Psoas muscle (tissue), 8 donors: ENCODE data around the gene PAK1. TPM values are rescaled to one million over a fixed set of nuclear protein-coding genes. Genes with fewer than 3 reads are reported as not detected.

Experiments used
- ATAC-seq, 4 donors: fragments of 200-7000 bp; cut with Tn5 transposase; one replicate each; pipeline ENCODE4 v1.9.1; 2020; ENCODE audit warnings: moderate library complexity in 3 of 4, mild to moderate bottlenecking in 2 of 4
- DNase-seq, 2 donors: peaks; one replicate each; pipeline ENCODE4 v3.0.0-alpha.2; 2020
- H3K27ac ChIP-seq: fragments of 200-600 bp; one replicate; pipeline ENCODE4 v1.8.0; 2022
- H3K27me3 ChIP-seq, 3 donors: fragments of 200-600 bp in 1 of 3; one replicate each; pipeline versions ENCODE4 v1.6.1 to v1.8.0; 2013 to 2022; ENCODE audit warnings: low read length in 2 of 3, mild to moderate bottlenecking in 2 of 3, moderate library complexity in 1 of 3; ENCODE audit not compliant: insufficient read depth in 3 of 3
- H3K36me3 ChIP-seq, 2 donors: fragments of 200-600 bp in 1 of 2; one replicate each; pipeline versions ENCODE4 v1.6.1 to v1.8.0; 2013 to 2022; ENCODE audit warnings: low read depth in 1 of 2, mild to moderate bottlenecking in 1 of 2, moderate library complexity in 1 of 2; ENCODE audit not compliant: insufficient read depth in 1 of 2
- H3K4me1 ChIP-seq: fragments of 200-600 bp; one replicate; pipeline ENCODE4 v1.8.0; 2022
- H3K4me3 ChIP-seq: fragments of 200-600 bp; one replicate; pipeline ENCODE4 v1.8.0; 2022; ENCODE audit warnings: mild to moderate bottlenecking
- H3K9me3 ChIP-seq: fragments of 200-600 bp; one replicate; pipeline ENCODE4 v1.8.0; 2022
- CTCF ChIP-seq: fragments of 200-600 bp; IDR thresholded peaks from one replicate; pipeline ENCODE4 v1.8.0; 2022; ENCODE audit warnings: antibody characterized with exemption
- WGBS, 3 donors: extraction: QIAGEN DNeasy Blood & Tissue Kit; methylation state at CpG; one replicate each; pipeline versions ENCODE4 v1.1.6 to v1.1.7; 2013; 5-methylcytosine and 5-hydroxymethylcytosine counted together
- intact Hi-C, 2 donors: fragments of 100-400 bp; cut with DNase I; formaldehyde crosslinking; loops; one replicate each; pipeline versions ENCODE4 v1.11.0 to v1.14.2; 2022
- polyA plus RNA-seq, 3 donors: library from polyadenylated mRNA; stranded (reverse); fragments of 200-250 nt; gene quantifications; one replicate each; pipeline ENCODE4 v1.2.3, GENCODE V29; 2013
- total RNA-seq, 4 donors: library from RNA; stranded (reverse); fragmentation: NEBNext Ultra II Directional in 2 of 4; extraction: Animal tissue kit (Norgen Biotek cat#: 25700) in 2 of 4; gene quantifications; one replicate each; pipeline versions ENCODE4 v1.2.1 to v1.2.4, GENCODE V29; 2021 to 2023
- donor health status: healthy with polysubstance abuse.
- donor health status: DM: no; HTN: no; CAD: no; lungs with moderate emphysema.
- donor health status: Bipolar disorder and iron deficiency.
- donor health status: healthy.
- donor health status: DM: yes; HTN: yes; CAD: no.
- donor health status: DM: no; HTN: no; CAD: no.
- donor health status: DM: no; HTN: no; CAD: no.
- donor health status: DM: yes; HTN: yes; CAD: no.

Gene PAK1
- total and polyA plus RNA-seq, 7 donors = 12.8 to 78.7 (median 39.5) TPM

- no peak for TF ChIP-seq CTCF
- H3K4me1 ChIP-seq = no peaks in the 10 kb centered on the region
- H3K4me3 ChIP-seq = no peak overlapping the region
- no peak overlapping the region for H3K27ac ChIP-seq
- intact Hi-C loops = no loop called here
- ATAC-seq (no peak), DNase-seq (no peak)
- no peaks in the 10 kb centered on the region for H3K36me3 ChIP-seq
- H3K27me3 ChIP-seq = no peaks in the 10 kb centered on the region
- 90 to 95% (median 95%) methylated on average over 3 of the region's 3 CpGs for WGBS, 3 donors
- no peaks in the 10 kb centered on the region for H3K9me3 ChIP-seq
These were observed 43.9 kb upstream of the PAK1 start for GRCh38 chr11:77517753-77518152.

- Histone ChIP-seq H3K36me3 (no peaks in the 10 kb centered on the region), H3K9me3 (no peaks in the 10 kb centered on the region), H3K4me3 (no peak overlapping the region), H3K27ac (no peak overlapping the region), H3K4me1 (no peaks in the 10 kb centered on the region), H3K27me3 (no peaks in the 10 kb centered on the region)
- TF ChIP-seq CTCF = no peak
- WGBS, 3 donors = 69 to 79% (median 72%) methylated on average over 2 of the region's 2 CpGs
- DNase-seq (no peak), ATAC-seq (no peak)
- intact Hi-C loops = no loop called here
These were observed 43.3 kb upstream of the PAK1 start for GRCh38 chr11:77517226-77517625.

GRCh38 chr11:77515483-77515882 lies 41.6 kb upstream of the PAK1 start:
- no peak for DNase-seq
- no peak for TF ChIP-seq CTCF
- intact Hi-C loops = no loop called here
- H3K27me3 ChIP-seq = no peaks in the 10 kb centered on the region
- no peak for ATAC-seq
- H3K27ac ChIP-seq = no peak overlapping the region
- no peak overlapping the region for H3K4me3 ChIP-seq
- H3K36me3 ChIP-seq = no peaks in the 10 kb centered on the region
- no peaks in the 10 kb centered on the region for H3K4me1 ChIP-seq
- WGBS, 3 donors = 73 to 77% (median 75%) methylated on average over 3 of the region's 3 CpGs
- no peaks in the 10 kb centered on the region for H3K9me3 ChIP-seq

- intact Hi-C loops = no loop called here
- H3K4me1 ChIP-seq = no peaks in the 10 kb centered on the region
- no peaks in the 10 kb centered on the region for H3K27me3 ChIP-seq
- no peaks in the 10 kb centered on the region for H3K36me3 ChIP-seq
- DNase-seq (no peak), ATAC-seq (no peak)
- no peaks in the 10 kb centered on the region for H3K9me3 ChIP-seq
- 54 to 68% (median 59%) methylated on average over 3 of the region's 3 CpGs for WGBS, 3 donors
- no peak overlapping the region for H3K4me3 ChIP-seq
- H3K27ac ChIP-seq = no peak overlapping the region
- no peak for TF ChIP-seq CTCF
These were observed 41.2 kb upstream of the PAK1 start for GRCh38 chr11:77515063-77515462.

GRCh38 chr11:77512092-77512491 lies 38.2 kb upstream of the PAK1 start:
- ATAC-seq = no peak
- no peak overlapping the region for H3K4me3 ChIP-seq
- no peak overlapping the region for H3K27ac ChIP-seq
- intact Hi-C loops = no loop called here
- H3K4me1 ChIP-seq = no peaks in the 10 kb centered on the region
- WGBS, 3 donors = 64 to 81% (median 73%) methylated on average over 2 of the region's 2 CpGs
- H3K36me3 ChIP-seq = no peaks in the 10 kb centered on the region
- no peak for DNase-seq
- no peak for TF ChIP-seq CTCF
- H3K27me3 ChIP-seq = no peaks in the 10 kb centered on the region
- no peaks in the 10 kb centered on the region for H3K9me3 ChIP-seq
